IgD-negative memory B cell (primary cell): ENCODE results near the gene CLIC5. TPM values are rescaled to one million over a fixed set of nuclear protein-coding genes. Genes with fewer than 3 reads are reported as not detected.
A peak's percentile ranks its signal among the peaks of the same experiment; 100 is the strongest.

ENCODE experiments used
- H3K27ac Mint-ChIP-seq, 3 donors: one replicate each; pipeline ENCODE4 v1.8.0; 2020 to 2022; ENCODE audit warnings: mild to moderate bottlenecking in 3 of 3, mixed read lengths in 3 of 3, moderate library complexity in 1 of 3
- H3K27me3 Mint-ChIP-seq: one replicate; pipeline ENCODE4 v1.8.0; 2021; ENCODE audit warnings: mixed read lengths
- H3K36me3 Mint-ChIP-seq: one replicate; pipeline ENCODE4 v1.8.0; 2020; ENCODE audit warnings: mild to moderate bottlenecking, mixed read lengths
- H3K4me1 Mint-ChIP-seq, 3 donors: one replicate each; pipeline ENCODE4 v1.8.0; 2020 to 2022; ENCODE audit warnings: mixed read lengths in 3 of 3, mild to moderate bottlenecking in 1 of 3
- H3K4me3 Mint-ChIP-seq, 4 donors: one replicate each; pipeline ENCODE4 v1.8.0; 2020 to 2022; ENCODE audit warnings: mild to moderate bottlenecking in 4 of 4, mixed read lengths in 4 of 4, moderate library complexity in 3 of 4
- H3K9me3 Mint-ChIP-seq, 3 donors: one replicate each; pipeline ENCODE4 v1.8.0; 2020 to 2021; ENCODE audit warnings: mixed read lengths in 3 of 3, mild to moderate bottlenecking in 1 of 3
- polyA plus RNA-seq: library from polyadenylated mRNA; unstranded; fragments of 300-500 nt; fragmentation: Illumina TruSeq; gene quantifications from one replicate; pipeline ENCODE4 v1.2.3, GENCODE V29; 2021

CLIC5 gene
- polyA plus RNA-seq, 1 donor from 2014 or later = 1.9 TPM

- no peak overlapping the region for H3K4me3 Mint-ChIP-seq
- H3K27ac Mint-ChIP-seq = no peak overlapping the region
- H3K4me1 Mint-ChIP-seq = no peaks in the 10 kb centered on the region
- peaks cover 1% of the 10 kb centered on the region for H3K36me3 Mint-ChIP-seq
- peaks cover 12% of the 10 kb centered on the region for H3K27me3 Mint-ChIP-seq
- peaks cover 0 to 1% (median 0%) of the 10 kb centered on the region in 3 donors for H3K9me3 Mint-ChIP-seq
Observed at GRCh38 chr6:46022106-46022948, 6.7 kb upstream of the CLIC5 start.

GRCh38 chr6:46017726-46018125 lies 2.1 kb upstream of the CLIC5 start:
- H3K9me3 Mint-ChIP-seq = peaks cover 0 to 5% (median 0%) of the 10 kb centered on the region in 3 donors
- no peaks in the 10 kb centered on the region for H3K36me3 Mint-ChIP-seq
- H3K4me3 Mint-ChIP-seq = peak overlapping the region in 1 of 4 donors; percentile 60
- peaks cover 13% of the 10 kb centered on the region for H3K27me3 Mint-ChIP-seq
- H3K27ac Mint-ChIP-seq = no peak overlapping the region
- H3K4me1 Mint-ChIP-seq = peaks cover 9 to 24% (median 22%) of the 10 kb centered on the region in 3 donors

- no peak overlapping the region for H3K27ac Mint-ChIP-seq
- H3K9me3 Mint-ChIP-seq = peaks cover 0 to 5% (median 0%) of the 10 kb centered on the region in 3 donors
- peak overlapping the region; percentile 51 to 89 (median 77) for H3K4me3 Mint-ChIP-seq
- H3K36me3 Mint-ChIP-seq = no peaks in the 10 kb centered on the region
- H3K4me1 Mint-ChIP-seq = peaks cover 18 to 40% (median 32%) of the 10 kb centered on the region in 3 donors
- peaks cover 10% of the 10 kb centered on the region for H3K27me3 Mint-ChIP-seq
Observed at GRCh38 chr6:46016063-46016608, 476 bp upstream of the CLIC5 start.

- H3K27ac Mint-ChIP-seq = peak overlapping the region; percentile 34 to 85 (median 82)
- peaks cover 7% of the 10 kb centered on the region for H3K27me3 Mint-ChIP-seq
- H3K36me3 Mint-ChIP-seq = no peaks in the 10 kb centered on the region
- H3K4me3 Mint-ChIP-seq = peak overlapping the region; percentile 74 to 95 (median 88)
- peaks cover 0 to 5% (median 0%) of the 10 kb centered on the region in 3 donors for H3K9me3 Mint-ChIP-seq
- peaks cover 30 to 52% (median 39%) of the 10 kb centered on the region in 3 donors for H3K4me1 Mint-ChIP-seq
Observed at GRCh38 chr6:46014511-46015118, 1.0 kb downstream of the CLIC5 start.

GRCh38 chr6:46014046-46014445 lies 1.6 kb downstream of the CLIC5 start:
- peak overlapping the region; percentile 34 to 85 (median 82) for H3K27ac Mint-ChIP-seq
- no peaks in the 10 kb centered on the region for H3K36me3 Mint-ChIP-seq
- peaks cover 30 to 52% (median 39%) of the 10 kb centered on the region in 3 donors for H3K4me1 Mint-ChIP-seq
- peaks cover 7% of the 10 kb centered on the region for H3K27me3 Mint-ChIP-seq
- peaks cover 0 to 5% (median 0%) of the 10 kb centered on the region in 3 donors for H3K9me3 Mint-ChIP-seq
- peak overlapping the region in 3 of 4 donors; percentile 74 to 93 (median 84) for H3K4me3 Mint-ChIP-seq

GRCh38 chr6:46013639-46014038 lies 2.0 kb downstream of the CLIC5 start:
- Mint-ChIP-seq H3K4me3 (peak overlapping the region; percentile 3 to 74 (median 63)), H3K9me3 (peaks cover 0 to 5% (median 0%) of the 10 kb centered on the region in 3 donors), H3K27me3 (peaks cover 7% of the 10 kb centered on the region), H3K4me1 (peaks cover 30 to 52% (median 39%) of the 10 kb centered on the region in 3 donors), H3K27ac (peak overlapping the region in 2 of 3 donors; percentile 34 to 85), H3K36me3 (no peaks in the 10 kb centered on the region)

GRCh38 chr6:46012834-46013233 lies 2.8 kb downstream of the CLIC5 start:
- Mint-ChIP-seq H3K4me3 (peak overlapping the region in 1 of 4 donors; percentile 74), H3K27ac (peak overlapping the region; percentile 54 to 94 (median 60)), H3K27me3 (peaks cover 7% of the 10 kb centered on the region), H3K36me3 (no peaks in the 10 kb centered on the region), H3K9me3 (peaks cover 0 to 5% (median 0%) of the 10 kb centered on the region in 3 donors), H3K4me1 (peaks cover 30 to 52% (median 39%) of the 10 kb centered on the region in 3 donors)

GRCh38 chr6:46011188-46012085 lies 4.2 kb downstream of the CLIC5 start:
- Mint-ChIP-seq H3K27me3 (peaks cover 7% of the 10 kb centered on the region), H3K9me3 (peaks cover 0 to 1% (median 1%) of the 10 kb centered on the region in 3 donors), H3K36me3 (no peaks in the 10 kb centered on the region), H3K27ac (peak overlapping the region; percentile 60 to 94 (median 87)), H3K4me1 (peaks cover 30 to 48% (median 34%) of the 10 kb centered on the region in 3 donors), H3K4me3 (peak overlapping the region; percentile 47 to 89 (median 66))

- peak overlapping the region; percentile 60 to 94 (median 87) for H3K27ac Mint-ChIP-seq
- no peaks in the 10 kb centered on the region for H3K36me3 Mint-ChIP-seq
- H3K9me3 Mint-ChIP-seq = peaks cover 0 to 1% (median 0%) of the 10 kb centered on the region in 3 donors
- peak overlapping the region; percentile 47 to 89 (median 66) for H3K4me3 Mint-ChIP-seq
- H3K27me3 Mint-ChIP-seq = peaks cover 6% of the 10 kb centered on the region
- H3K4me1 Mint-ChIP-seq = peaks cover 30 to 47% (median 32%) of the 10 kb centered on the region in 3 donors
Observed at GRCh38 chr6:46010771-46011170, 4.9 kb downstream of the CLIC5 start.

- H3K9me3 Mint-ChIP-seq = peaks cover 0 to 1% (median 0%) of the 10 kb centered on the region in 3 donors
- peaks cover 8% of the 10 kb centered on the region for H3K27me3 Mint-ChIP-seq
- peak overlapping the region in 1 of 4 donors; percentile 81 for H3K4me3 Mint-ChIP-seq
- no peaks in the 10 kb centered on the region for H3K36me3 Mint-ChIP-seq
- peaks cover 30 to 47% (median 32%) of the 10 kb centered on the region in 3 donors for H3K4me1 Mint-ChIP-seq
- H3K27ac Mint-ChIP-seq = peak overlapping the region in 1 of 3 donors; percentile 94
Observed at GRCh38 chr6:46010270-46010669, 5.4 kb downstream of the CLIC5 start.

- Mint-ChIP-seq H3K4me3 (no peak overlapping the region), H3K4me1 (no peaks in the 10 kb centered on the region), H3K27me3 (peaks cover 5% of the 10 kb centered on the region), H3K9me3 (peaks cover 0 to 2% (median 0%) of the 10 kb centered on the region in 3 donors), H3K36me3 (peaks cover 5% of the 10 kb centered on the region), H3K27ac (no peak overlapping the region)
Observed at GRCh38 chr6:46002264-46002663, 13.4 kb downstream of the CLIC5 start.

- H3K4me1 Mint-ChIP-seq = no peaks in the 10 kb centered on the region
- H3K36me3 Mint-ChIP-seq = peaks cover 5% of the 10 kb centered on the region
- peaks cover 0 to 2% (median 0%) of the 10 kb centered on the region in 3 donors for H3K9me3 Mint-ChIP-seq
- H3K27me3 Mint-ChIP-seq = peaks cover 2% of the 10 kb centered on the region
- H3K27ac Mint-ChIP-seq = no peak overlapping the region
- H3K4me3 Mint-ChIP-seq = no peak overlapping the region
Observed at GRCh38 chr6:46000905-46001304, 14.8 kb downstream of the CLIC5 start.

- Mint-ChIP-seq H3K27ac (peak overlapping the region in 1 of 3 donors; percentile 12), H3K36me3 (peaks cover 2% of the 10 kb centered on the region), H3K4me3 (no peak overlapping the region), H3K9me3 (peaks cover 0 to 2% (median 0%) of the 10 kb centered on the region in 3 donors), H3K4me1 (no peaks in the 10 kb centered on the region), H3K27me3 (no peaks in the 10 kb centered on the region)
Observed at GRCh38 chr6:45998524-45998923, 17.1 kb downstream of the CLIC5 start.
